Measurements from ENCODE around the gene PCBP2. TPM values are rescaled to one million over a fixed set of nuclear protein-coding genes. Genes with fewer than 3 reads are reported as not detected.
A peak's percentile ranks its signal among the peaks of the same experiment; 100 is the strongest.
"Not testable (repeated sequence)": the region's sequence is repeated elsewhere in the genome, so short reads cannot be mapped to it uniquely, and the experiment has no call there.

The PCBP2 gene
- total RNA-seq, 1 donor from 2014 or later, result 435 TPM

- Histone ChIP-seq H3K27ac (peak within 1 kb of the TSS; percentile 10), H3K4me3 (peak within 1 kb of the TSS; percentile 68), H3K36me3 (peaks cover 6% of the 10 kb centered on the region), H4K20me1 (ENCODE audit: low read depth) (peaks cover 3% of the 10 kb centered on the region), H3K79me2 (ENCODE audit: low read depth) (peaks cover 14% of the 10 kb centered on the region), H3K4me2 (peak within 1 kb of the TSS; percentile 82), H2AFZ (replicated peaks) (peak within 1 kb of the TSS; percentile 82), H3K27me3 (no peaks in the 10 kb centered on the region), H3K9me3 (ENCODE audit: low read depth) (no peaks in the 10 kb centered on the region), H3F3A (ENCODE audit: low read depth) (peaks cover 16% of the 10 kb centered on the region), H3K9ac (peak within 1 kb of the TSS; percentile 23), H3K4me1 (peaks cover 15% of the 10 kb centered on the region)
- peak within 1 kb of the TSS; percentile 96 for H3K27ac Mint-ChIP-seq
- no peaks in the 10 kb centered on the region for H3K9me3 Mint-ChIP-seq
- TF ChIP-seq EZH2 (IDR thresholded peaks at IDR 0.05) (no peak), CTCF (IDR thresholded peaks at IDR 0.05) (no peak), EZH2phosphoT487 (IDR thresholded peaks at IDR 0.05) (no peak)
- H3K36me3 Mint-ChIP-seq, result peaks cover 8% of the 10 kb centered on the region
- peak within 1 kb of the TSS; percentile 95 for H3K4me3 Mint-ChIP-seq
- DNase-seq (ENCODE audit: low spot score), result peak; percentile 100
- H3K27me3 Mint-ChIP-seq (ENCODE audit: insufficient read depth, low read depth), result peaks cover 2% of the 10 kb centered on the region
- peaks cover 27% of the 10 kb centered on the region for H3K4me1 Mint-ChIP-seq
Measured at GRCh38 chr12:53441040-53441833, 10.7 kb upstream of the PCBP2 start, which contains the start of gene PRR13. PRR13 (plus strand) TSS chr12:53441734; CDS start chr12:53442715, 981 bp downstream.

GRCh38 chr12:53443955-53444354, 7.9 kb upstream of the PCBP2 start:
- no peak overlapping the region for H3K27ac Mint-ChIP-seq
- H3K79me2 ChIP-seq (ENCODE audit: low read depth), result peaks cover 14% of the 10 kb centered on the region
- H3K4me2 ChIP-seq, result no peak overlapping the region

GRCh38 chr12:53444593-53445325, 7.1 kb upstream of the PCBP2 start:
- not testable (repeated sequence) for H3K27ac ChIP-seq; H3K27me3 Mint-ChIP-seq (ENCODE audit: insufficient read depth, low read depth); H3K9me3 Mint-ChIP-seq; H3K4me3 Mint-ChIP-seq; H3K4me2 ChIP-seq; H3K9ac ChIP-seq; H3K9me3 ChIP-seq (ENCODE audit: low read depth); DNase-seq (ENCODE audit: low spot score); H3K4me3 ChIP-seq; H2AFZ ChIP-seq (replicated peaks); H3K36me3 ChIP-seq; H3K27me3 ChIP-seq; H3K27ac Mint-ChIP-seq; H4K20me1 ChIP-seq (ENCODE audit: low read depth)
- H3K4me1 Mint-ChIP-seq, result peaks cover 21% of the 10 kb centered on the region
- H3K36me3 Mint-ChIP-seq, result peaks cover 12% of the 10 kb centered on the region
- H3K4me1 ChIP-seq, result peaks cover 12% of the 10 kb centered on the region
- H3K79me2 ChIP-seq (ENCODE audit: low read depth), result peaks cover 14% of the 10 kb centered on the region
- H3F3A ChIP-seq (ENCODE audit: low read depth), result peaks cover 16% of the 10 kb centered on the region

More at GRCh38 chr12:53443955-53444354, 7.9 kb upstream of the PCBP2 start:
- Histone ChIP-seq H3K4me1 (peaks cover 12% of the 10 kb centered on the region), H3F3A (ENCODE audit: low read depth) (peaks cover 16% of the 10 kb centered on the region), H3K27ac (no peak overlapping the region), H4K20me1 (ENCODE audit: low read depth) (peaks cover 3% of the 10 kb centered on the region), H3K9me3 (ENCODE audit: low read depth) (no peaks in the 10 kb centered on the region), H3K36me3 (peaks cover 6% of the 10 kb centered on the region), H2AFZ (replicated peaks) (no peak overlapping the region), H3K27me3 (no peaks in the 10 kb centered on the region), H3K9ac (no peak overlapping the region), H3K4me3 (no peak overlapping the region)
- Mint-ChIP-seq H3K36me3 (peaks cover 12% of the 10 kb centered on the region), H3K9me3 (no peaks in the 10 kb centered on the region), H3K4me1 (peaks cover 23% of the 10 kb centered on the region), H3K4me3 (no peak overlapping the region), H3K27me3 (ENCODE audit: insufficient read depth, low read depth) (peaks cover 2% of the 10 kb centered on the region)
- DNase-seq (ENCODE audit: low spot score), result no peak
- no peak for TF ChIP-seq EZH2phosphoT487 (IDR thresholded peaks at IDR 0.05)
- no peak for TF ChIP-seq EZH2 (IDR thresholded peaks at IDR 0.05)
- no peak for TF ChIP-seq CTCF (IDR thresholded peaks at IDR 0.05)
